Left kidney (tissue), 1 donor: ENCODE measurements around the gene IL2. TPM values are rescaled to one million over a fixed set of nuclear protein-coding genes. Genes with fewer than 3 reads are reported as not detected.

Source experiments
- polyA plus RNA-seq: library from polyadenylated mRNA; unstranded; fragments of 120-200 nt; gene quantifications from one replicate; pipeline ENCODE4 v1.2.1, GENCODE V29; 2013; ENCODE audit not compliant: insufficient read length

Gene IL2
- polyA plus RNA-seq, 1 donor, result not detected

Other genes starting within 250 kb of the IL2 start
- gene ADAD1, start 77.7 kb downstream of the IL2 start, polyA plus RNA-seq, result not detected
- not detected for gene IL21, start 164.3 kb upstream of the IL2 start, polyA plus RNA-seq